HepG2 (cell line): Measurements from ENCODE around the gene DLG2.

Experiments
- AFF4 ChIP-seq: sonication (generic); formaldehyde crosslinking; IDR thresholded peaks from 2 replicates; pipeline ENCODE4 v1.4.0; 2020; ENCODE audit warnings: missing genetic modification reagents
- BHLHE40 ChIP-seq: IDR thresholded peaks from 2 replicates; pipeline ENCODE4 v1.6.1; 2011; ENCODE audit warnings: low read length, improper control_type of control experiment
- CC2D1A ChIP-seq: sonication (generic); formaldehyde crosslinking; IDR thresholded peaks from 2 replicates; pipeline ENCODE4 v1.8.1; 2023; ENCODE audit warnings: mild to moderate bottlenecking, missing genetic modification reagents
- CTCF ChIP-seq: sonication (generic); formaldehyde crosslinking; IDR thresholded peaks from 2 replicates; pipeline ENCODE4 v1.5.0; 2020; ENCODE audit warnings: mild to moderate bottlenecking, missing genetic modification reagents, moderate library complexity
- HMG20A ChIP-seq: IDR thresholded peaks from 2 replicates; pipeline ENCODE4 v1.6.1; 2016; ENCODE audit warnings: borderline replicate concordance
- KLF13 ChIP-seq: sonication (generic); formaldehyde crosslinking; IDR thresholded peaks from 2 replicates; pipeline ENCODE4 v1.4.0; 2020; ENCODE audit warnings: mild to moderate bottlenecking, missing genetic modification reagents
- MAX ChIP-seq: IDR thresholded peaks from 2 replicates; pipeline ENCODE4 v1.6.1; 2012; ENCODE audit warnings: inconsistent platforms
- MED13 ChIP-seq: sonication (generic); formaldehyde crosslinking; IDR thresholded peaks from 2 replicates; pipeline ENCODE4 v1.5.0; 2020; ENCODE audit warnings: missing genetic modification reagents
- MEF2D ChIP-seq: sonication (generic); formaldehyde crosslinking; IDR thresholded peaks from 2 replicates; pipeline ENCODE4 v1.5.1; 2020; ENCODE audit warnings: mild to moderate bottlenecking, missing genetic modification reagents
- POLR2A ChIP-seq, 2 experiments: IDR thresholded peaks; 2 replicates each; pipeline ENCODE4 v1.6.1; 2011; ENCODE audit warnings: low read depth in 2 of 2, low read length in 2 of 2, mild to moderate bottlenecking in 1 of 2, moderate library complexity in 1 of 2; ENCODE audit not compliant: insufficient read depth in 1 of 2
- SATB2 ChIP-seq: sonication (generic); formaldehyde crosslinking; IDR thresholded peaks from 2 replicates; pipeline ENCODE4 v1.5.0; 2020; ENCODE audit warnings: missing genetic modification reagents
- YEATS2 ChIP-seq: sonication (generic); formaldehyde crosslinking; IDR thresholded peaks from 2 replicates; pipeline ENCODE4 v1.4.0; 2020; ENCODE audit warnings: missing genetic modification reagents, borderline replicate concordance
- ZBTB7A ChIP-seq: sonication (generic); formaldehyde crosslinking; IDR thresholded peaks from 2 replicates; pipeline ENCODE4 v1.8.0; 2022; ENCODE audit warnings: mild to moderate bottlenecking, missing genetic modification reagents

GRCh38 chr11:83948200-83948599, 1678.9 kb downstream of the DLG2 start:
- no peak for TF ChIP-seq SATB2 (CRISPR knock-in tag)
- TF ChIP-seq MEF2D (CRISPR knock-in tag), result no peak
- no peak for TF ChIP-seq MED13 (CRISPR knock-in tag)
- TF ChIP-seq POLR2A (IDR thresholded peaks at IDR 0.05; ENCODE audit: insufficient read depth in 1 of 2, low read depth in 2 of 2, low read length in 2 of 2), result no peak
- TF ChIP-seq AFF4 (CRISPR knock-in tag), result no peak
- TF ChIP-seq KLF13 (CRISPR knock-in tag), result no peak
- TF ChIP-seq ZBTB7A (CRISPR knock-in tag), result no peak
- TF ChIP-seq HMG20A (CRISPR knock-in tag), result no peak
- TF ChIP-seq CTCF (CRISPR knock-in tag), result no peak
- TF ChIP-seq CC2D1A, result no peak
- TF ChIP-seq YEATS2 (CRISPR knock-in tag), result no peak
- TF ChIP-seq BHLHE40, result no peak
- TF ChIP-seq MAX, result no peak
